GM19043 (cell line): Measurements from ENCODE around the gene TGM3.

Experiments used
- ATAC-seq: cut with Tn5 transposase; IDR thresholded peaks from one replicate; pipeline ENCODE4 v1.9.1; 2021; ENCODE audit warnings: low read depth; ENCODE audit not compliant: unreplicated experiment

TGM3 gene

GRCh38 chr20:2305029-2305428 is 9.2 kb downstream of the TGM3 start:
- ATAC-seq = no peak

GRCh38 chr20:2305479-2305878 is 9.7 kb downstream of the TGM3 start:
- no peak for ATAC-seq

GRCh38 chr20:2305946-2306345 is 10.1 kb downstream of the TGM3 start:
- ATAC-seq = no peak

- no peak for ATAC-seq
Measured at GRCh38 chr20:2307136-2307535, 11.3 kb downstream of the TGM3 start.

GRCh38 chr20:2311329-2311728 is 15.5 kb downstream of the TGM3 start:
- ATAC-seq = no peak

- ATAC-seq = no peak
Measured at GRCh38 chr20:2312876-2313275, 17.1 kb downstream of the TGM3 start.

GRCh38 chr20:2313316-2313715 is 17.5 kb downstream of the TGM3 start:
- ATAC-seq = no peak

- no peak for ATAC-seq
Measured at GRCh38 chr20:2314759-2315439, 19.1 kb downstream of the TGM3 start.

GRCh38 chr20:2315440-2315778 is 19.6 kb downstream of the TGM3 start:
- no peak for ATAC-seq

- no peak for ATAC-seq
Measured at GRCh38 chr20:2316847-2317495, 21.2 kb downstream of the TGM3 start.

- ATAC-seq = no peak
Measured at GRCh38 chr20:2320813-2321658, 25.2 kb downstream of the TGM3 start.

GRCh38 chr20:2323051-2323450 is 27.2 kb downstream of the TGM3 start:
- no peak for ATAC-seq

- no peak for ATAC-seq
Measured at GRCh38 chr20:2326046-2326445, 30.2 kb downstream of the TGM3 start.

- no peak for ATAC-seq
Measured at GRCh38 chr20:2327620-2328555, 32.1 kb downstream of the TGM3 start.

GRCh38 chr20:2329286-2329685 is 33.5 kb downstream of the TGM3 start:
- ATAC-seq = no peak

- no peak for ATAC-seq
Measured at GRCh38 chr20:2330090-2330695, 34.4 kb downstream of the TGM3 start.

- no peak for ATAC-seq
Measured at GRCh38 chr20:2331106-2331505, 35.3 kb downstream of the TGM3 start.

- no peak for ATAC-seq
Measured at GRCh38 chr20:2331901-2332565, 36.2 kb downstream of the TGM3 start.

- ATAC-seq = no peak
Measured at GRCh38 chr20:2332711-2333110, 36.9 kb downstream of the TGM3 start.

GRCh38 chr20:2333821-2334220 is 38.0 kb downstream of the TGM3 start:
- no peak for ATAC-seq
